ENCODE results near the gene ACP3.
A peak's percentile ranks its signal among the peaks of the same experiment; 100 is the strongest.
"Not testable (repeated sequence)": the region's sequence is repeated elsewhere in the genome, so short reads cannot be mapped to it uniquely, and the experiment has no call there.

ACP3 gene

GRCh38 chr3:132317229-132317948, at the start of gene ACP3:
ACP3 (plus strand) TSS chr3:132317407; CDS start chr3:132317457, 50 bp downstream.
- peak; percentile 69 for DNase-seq (ENCODE audit: low read depth)

GRCh38 chr3:132268956-132269355, 48.3 kb upstream of the ACP3 start:
- no peak for DNase-seq (ENCODE audit: low read depth)

- no peak for DNase-seq (ENCODE audit: low read depth)
These were observed 44.2 kb upstream of the ACP3 start for GRCh38 chr3:132273036-132273435.

- no peak for DNase-seq (ENCODE audit: low read depth)
These were observed 40.8 kb upstream of the ACP3 start for GRCh38 chr3:132276228-132276906.

- peak; percentile 20 for DNase-seq (ENCODE audit: low read depth)
These were observed 38.2 kb upstream of the ACP3 start for GRCh38 chr3:132279030-132279429.

- no peak for DNase-seq (ENCODE audit: low read depth)
These were observed 33.8 kb upstream of the ACP3 start for GRCh38 chr3:132283440-132283839.

GRCh38 chr3:132283916-132284405, 33.2 kb upstream of the ACP3 start:
- no peak for DNase-seq (ENCODE audit: low read depth)

- DNase-seq (ENCODE audit: low read depth) = no peak
These were observed 32.2 kb upstream of the ACP3 start for GRCh38 chr3:132284781-132285619.

- no peak for DNase-seq (ENCODE audit: low read depth)
These were observed 31.6 kb upstream of the ACP3 start for GRCh38 chr3:132285620-132285945.

- no peak for DNase-seq (ENCODE audit: low read depth)
These were observed 31.2 kb upstream of the ACP3 start for GRCh38 chr3:132286035-132286434.

- no peak for DNase-seq (ENCODE audit: low read depth)
These were observed 28.9 kb upstream of the ACP3 start for GRCh38 chr3:132288357-132288756.

- no peak for DNase-seq (ENCODE audit: low read depth)
These were observed 27.9 kb upstream of the ACP3 start for GRCh38 chr3:132289316-132289715.

GRCh38 chr3:132290833-132291232, 26.4 kb upstream of the ACP3 start:
- no peak for DNase-seq (ENCODE audit: low read depth)

GRCh38 chr3:132292042-132292441, 25.2 kb upstream of the ACP3 start:
- DNase-seq (ENCODE audit: low read depth) = no peak

GRCh38 chr3:132293251-132293650, 24.0 kb upstream of the ACP3 start:
- no peak for DNase-seq (ENCODE audit: low read depth)

- no peak for DNase-seq (ENCODE audit: low read depth)
These were observed 22.3 kb upstream of the ACP3 start for GRCh38 chr3:132294906-132295305.

GRCh38 chr3:132303336-132304201, 13.6 kb upstream of the ACP3 start:
- DNase-seq (ENCODE audit: low read depth) = not testable (repeated sequence)

GRCh38 chr3:132304351-132304750, 12.9 kb upstream of the ACP3 start:
- DNase-seq (ENCODE audit: low read depth) = not testable (repeated sequence)

GRCh38 chr3:132310057-132310456, 7.2 kb upstream of the ACP3 start:
- not testable (repeated sequence) for DNase-seq (ENCODE audit: low read depth)

GRCh38 chr3:132311316-132311715, 5.9 kb upstream of the ACP3 start:
- no peak for DNase-seq (ENCODE audit: low read depth)

GRCh38 chr3:132311841-132312240, 5.4 kb upstream of the ACP3 start:
- DNase-seq (ENCODE audit: low read depth) = no peak

- peak; percentile 8 for DNase-seq (ENCODE audit: low read depth)
These were observed 1.4 kb upstream of the ACP3 start for GRCh38 chr3:132315851-132316250.

Measured in stromal cell of bone marrow (primary cell).